CD4-positive, alpha-beta T cell treated with Interleukin-12 subunit alpha and Interleukin-12 subunit beta, for 1 hour (primary cell): Measurements from ENCODE around the gene CFAP61.

Experiments
- DNase-seq: peaks from one replicate; pipeline ENCODE4 v3.0.0-alpha.2; 2020

Gene CFAP61

GRCh38 chr20:20370094-20370575 is 317.8 kb downstream of the CFAP61 start:
- no peak for DNase-seq

- DNase-seq, result no peak
These were observed 318.8 kb downstream of the CFAP61 start for GRCh38 chr20:20371083-20371482.

DNA sequence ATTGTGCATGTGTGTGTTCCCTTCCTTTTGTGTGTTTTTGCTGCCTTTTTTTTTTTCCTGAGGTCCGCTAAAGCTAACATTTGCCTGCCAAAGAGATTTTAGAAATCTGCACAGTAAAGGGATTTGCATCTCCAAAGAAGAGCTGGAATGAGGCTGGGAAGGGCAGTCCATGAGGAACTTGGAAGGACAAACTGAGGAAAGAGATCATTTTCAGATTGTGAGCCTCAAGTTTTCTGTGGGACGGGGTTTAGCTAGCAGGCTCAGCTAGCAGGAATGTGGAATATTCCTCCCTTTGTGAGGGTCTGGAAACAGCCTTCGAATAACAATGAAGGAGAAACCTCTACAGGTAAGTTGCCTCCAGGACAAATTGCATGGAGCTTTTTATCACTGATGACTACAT is 319.3 kb downstream of the CFAP61 start:
- no peak for DNase-seq

DNA sequence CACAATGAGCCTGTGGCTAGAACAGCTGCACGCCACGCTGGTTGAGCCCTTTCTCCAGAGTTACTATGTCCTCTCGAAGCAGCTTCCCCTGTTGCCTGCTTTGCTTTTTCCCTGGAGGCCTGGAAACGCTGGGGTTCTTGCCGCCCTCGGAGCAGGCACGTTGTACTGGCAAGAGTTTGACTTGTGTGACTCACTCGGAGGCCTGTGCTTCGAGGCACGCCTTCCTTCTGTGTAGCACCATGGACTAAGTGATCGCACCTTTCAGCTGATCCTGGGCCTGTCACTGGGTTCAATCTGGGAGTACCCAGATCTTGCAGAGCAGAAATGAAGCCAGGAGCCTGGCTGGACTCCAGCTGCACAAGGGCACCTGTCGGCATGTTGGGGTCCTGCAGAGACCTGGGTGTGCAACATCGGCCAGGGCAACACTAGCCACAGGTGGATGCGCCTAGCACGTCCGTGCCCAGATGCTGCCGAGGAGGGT is 320.8 kb downstream of the CFAP61 start:
- DNase-seq, result no peak

GRCh38 chr20:20375862-20376261 is 323.5 kb downstream of the CFAP61 start:
- no peak for DNase-seq

DNA sequence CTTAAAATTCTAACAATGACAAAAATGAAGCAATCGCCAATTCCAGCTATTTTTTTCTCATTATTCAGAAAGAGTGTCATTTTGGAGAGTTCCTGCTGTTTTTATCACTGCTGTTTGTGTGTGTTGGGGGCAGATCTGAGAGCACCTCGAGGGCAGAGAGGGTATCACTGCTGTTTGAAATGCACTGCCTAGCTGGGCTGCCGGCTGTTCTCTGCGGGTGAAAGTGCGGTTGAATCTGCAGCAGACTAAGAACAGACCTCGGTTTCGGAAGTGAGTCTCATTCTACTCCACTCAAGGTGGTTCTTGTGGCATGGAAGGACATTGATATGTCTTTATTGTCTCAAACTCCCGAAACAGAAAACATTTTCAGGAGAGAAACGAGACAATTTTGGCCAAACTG is 333.9 kb downstream of the CFAP61 start:
- no peak for DNase-seq

- DNase-seq, result no peak
These were observed 338.1 kb downstream of the CFAP61 start for GRCh38 chr20:20390393-20390792.

DNA sequence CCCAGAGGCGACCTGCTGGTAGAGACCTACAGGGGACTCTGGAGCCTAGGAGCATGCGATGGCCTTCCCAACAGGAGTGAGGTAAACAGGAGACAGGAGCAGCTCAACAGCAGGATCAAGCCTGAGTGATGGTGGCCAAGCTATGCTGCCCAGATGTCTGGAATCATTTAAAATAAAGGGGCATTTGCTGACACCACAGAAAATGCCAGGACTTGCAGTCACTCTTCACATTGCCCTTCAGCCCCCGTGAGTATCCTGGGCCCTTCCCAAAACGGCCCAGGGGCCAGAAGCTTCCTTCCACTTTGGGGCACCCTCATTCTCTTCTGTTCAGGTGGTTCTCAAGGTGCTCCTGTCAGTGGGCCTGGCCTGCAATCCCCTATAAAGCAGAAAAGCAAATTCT is 338.8 kb downstream of the CFAP61 start:
- DNase-seq, result no peak

DNA sequence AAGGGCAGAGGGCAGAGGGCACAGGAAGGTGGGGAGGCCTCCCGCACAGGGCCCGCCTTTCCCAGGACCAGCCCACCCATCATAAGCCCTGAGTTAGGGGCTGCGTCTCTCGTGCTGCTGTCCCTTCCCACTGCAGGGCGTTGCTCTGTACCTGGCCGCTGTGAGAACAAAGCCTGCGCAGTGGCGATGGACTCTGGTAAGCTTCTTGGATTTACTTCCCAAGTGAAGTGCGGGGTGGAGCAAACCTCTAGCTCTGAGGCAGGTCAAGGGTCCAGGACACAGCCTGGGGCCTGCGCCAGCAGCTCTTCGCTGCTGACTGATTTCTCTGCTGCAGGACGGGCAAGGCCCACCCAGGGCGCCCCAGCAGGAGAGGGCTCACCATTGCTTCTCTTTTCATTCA is 339.4 kb downstream of the CFAP61 start:
- DNase-seq, result no peak

DNA sequence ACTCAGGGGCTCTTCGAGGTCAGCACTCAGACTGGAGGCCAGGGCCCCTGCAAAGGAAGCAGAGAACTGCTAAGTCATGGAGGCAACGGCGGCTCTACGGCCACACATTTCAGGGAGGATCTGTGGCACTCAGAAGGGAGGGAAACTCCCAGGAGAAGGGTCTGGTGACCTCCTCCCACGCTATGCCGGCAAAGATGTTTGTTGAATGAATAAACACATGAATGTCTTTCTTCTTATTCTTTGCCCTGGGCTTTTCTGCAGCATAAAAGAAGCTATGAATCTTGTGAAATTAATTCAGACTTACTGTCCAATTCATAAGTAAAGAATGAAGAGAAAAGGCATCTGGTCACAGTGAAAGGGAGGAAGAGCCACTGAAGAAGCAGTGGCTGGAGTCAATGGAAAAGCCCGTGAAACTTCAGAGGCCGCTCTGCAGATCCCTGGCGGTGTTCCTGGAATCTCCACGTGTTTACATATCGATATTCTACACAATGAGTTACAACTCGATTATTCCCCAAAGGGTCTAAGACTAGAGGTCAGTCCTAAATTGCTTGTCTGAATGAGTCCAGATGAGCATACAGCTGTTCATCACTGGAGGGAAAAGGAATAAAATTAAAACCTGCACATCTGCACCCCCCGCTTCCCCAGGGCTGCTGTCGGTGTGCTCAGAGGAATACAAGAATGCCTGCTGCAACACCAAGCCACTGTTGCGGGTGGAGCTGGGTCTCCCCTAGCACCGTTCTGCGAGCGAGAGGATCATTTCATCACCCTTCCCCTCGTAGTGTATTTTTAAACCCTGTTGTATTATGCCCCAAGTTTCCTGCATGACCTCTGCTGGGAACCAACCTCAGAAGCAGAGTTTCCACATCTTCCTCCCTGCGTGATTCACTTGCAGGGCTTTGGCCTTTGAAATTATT is 341.1 kb downstream of the CFAP61 start:
- no peak for DNase-seq

- no peak for DNase-seq
These were observed 342.8 kb downstream of the CFAP61 start for GRCh38 chr20:20395087-20395486.

- DNase-seq, result no peak
These were observed 343.7 kb downstream of the CFAP61 start for GRCh38 chr20:20395903-20396568.

- DNase-seq, result no peak
These were observed 344.5 kb downstream of the CFAP61 start for GRCh38 chr20:20396794-20397193.

DNA sequence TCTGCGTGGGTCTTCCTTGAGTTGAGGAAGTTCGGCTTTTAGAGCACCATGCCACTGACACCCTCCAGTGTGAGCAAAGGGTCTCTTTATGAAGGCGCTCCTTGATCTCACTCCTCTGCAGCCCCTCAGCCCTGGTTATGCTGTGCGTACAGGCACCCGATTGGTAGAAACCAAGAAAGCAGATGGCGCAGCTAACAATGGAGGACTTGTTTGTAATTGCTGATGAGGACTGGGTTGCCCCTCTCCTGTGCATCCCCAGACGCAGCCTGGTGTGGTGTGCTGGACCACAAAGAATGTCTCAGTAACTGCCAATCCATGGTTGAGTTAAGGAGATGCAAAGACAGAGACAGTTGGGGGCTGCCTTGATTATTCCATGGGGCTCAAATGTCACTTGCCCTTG is 345.8 kb downstream of the CFAP61 start:
- no peak for DNase-seq

GRCh38 chr20:20399531-20400500 is 347.5 kb downstream of the CFAP61 start:
- DNase-seq, result no peak

DNA sequence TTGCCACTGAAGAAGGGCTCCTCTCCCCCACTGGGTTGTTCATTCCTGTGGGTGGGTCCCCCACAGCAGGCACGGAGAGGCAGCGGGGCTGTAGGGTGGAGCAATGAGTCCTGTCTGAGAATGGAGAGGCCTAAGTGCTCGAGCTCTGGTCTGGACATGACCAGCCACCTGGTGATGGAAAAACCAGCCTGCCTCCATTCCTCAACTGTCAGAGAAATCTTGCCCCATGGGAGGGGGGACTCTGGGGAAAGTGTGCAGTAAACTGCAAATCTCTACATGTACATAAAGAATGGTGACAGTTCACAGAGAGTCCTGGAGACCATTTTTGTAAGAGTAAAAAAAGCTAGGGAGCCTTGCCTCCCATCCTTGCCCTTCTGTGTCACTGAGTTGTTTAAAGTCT is 349.7 kb downstream of the CFAP61 start:
- DNase-seq, result no peak

GRCh38 chr20:20404633-20405032 is 352.3 kb downstream of the CFAP61 start:
- DNase-seq, result no peak

- DNase-seq, result no peak
These were observed 353.3 kb downstream of the CFAP61 start for GRCh38 chr20:20405623-20406022.

DNA sequence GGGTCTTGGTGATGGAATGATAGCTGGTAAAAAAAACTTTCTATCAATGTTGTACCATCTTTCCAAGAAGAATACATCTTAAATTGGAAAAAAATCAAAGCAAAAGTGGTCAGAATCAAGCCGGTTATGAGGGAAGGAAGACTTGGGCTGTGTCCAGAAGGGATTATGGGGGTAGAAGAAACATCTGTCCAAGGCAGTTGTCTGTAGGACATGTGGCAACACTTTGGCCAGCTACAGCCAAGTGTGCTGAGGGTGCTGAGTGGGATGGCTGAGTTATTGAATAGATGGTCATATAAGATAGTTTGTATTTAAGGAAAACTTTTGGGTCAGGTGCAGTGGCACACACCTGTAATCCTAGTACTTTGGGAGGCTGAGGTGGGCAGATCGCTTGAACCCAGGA is 354.0 kb downstream of the CFAP61 start:
- DNase-seq, result no peak

DNA sequence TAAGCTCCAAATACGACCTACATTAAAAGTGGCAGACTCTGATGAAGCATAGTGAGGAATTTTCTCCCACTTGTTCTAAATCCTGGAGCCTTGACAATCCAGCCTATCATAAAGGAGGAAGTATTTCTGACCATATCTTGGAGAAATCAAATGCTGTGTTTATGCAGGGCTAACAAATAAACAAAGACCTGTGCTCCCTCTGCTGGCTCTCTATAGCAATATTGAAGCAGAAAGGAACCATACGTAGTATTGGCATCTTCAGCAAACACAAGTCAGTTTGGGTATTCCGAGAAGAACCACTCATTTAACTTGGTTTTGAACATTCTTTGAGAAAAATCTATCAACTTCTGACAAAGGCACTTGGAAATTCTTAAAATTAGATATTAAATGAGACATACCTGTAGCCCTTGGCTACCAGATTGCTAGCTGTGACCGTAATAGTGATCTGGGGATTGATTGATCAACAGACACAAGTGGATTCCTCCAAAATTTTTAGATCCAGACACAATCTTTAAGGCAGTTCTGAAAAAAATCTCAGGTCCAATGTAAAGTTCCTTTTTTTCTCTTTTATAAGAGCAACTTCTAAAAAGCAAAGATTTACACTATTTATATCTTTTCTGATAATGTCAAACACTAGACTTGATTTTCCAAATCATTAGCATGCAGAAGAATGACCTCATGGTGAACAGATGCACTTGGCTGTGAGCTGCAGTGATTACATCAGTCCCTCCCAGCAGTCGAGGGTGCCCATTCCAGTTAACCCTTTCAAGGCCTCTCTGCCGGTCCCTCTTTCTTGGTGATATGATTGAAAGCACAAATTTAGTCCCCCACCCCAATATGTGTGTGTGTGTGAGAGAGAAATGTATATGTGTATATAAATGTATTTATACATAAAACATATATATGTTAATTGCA is 355.8 kb downstream of the CFAP61 start:
- DNase-seq, result no peak

DNA sequence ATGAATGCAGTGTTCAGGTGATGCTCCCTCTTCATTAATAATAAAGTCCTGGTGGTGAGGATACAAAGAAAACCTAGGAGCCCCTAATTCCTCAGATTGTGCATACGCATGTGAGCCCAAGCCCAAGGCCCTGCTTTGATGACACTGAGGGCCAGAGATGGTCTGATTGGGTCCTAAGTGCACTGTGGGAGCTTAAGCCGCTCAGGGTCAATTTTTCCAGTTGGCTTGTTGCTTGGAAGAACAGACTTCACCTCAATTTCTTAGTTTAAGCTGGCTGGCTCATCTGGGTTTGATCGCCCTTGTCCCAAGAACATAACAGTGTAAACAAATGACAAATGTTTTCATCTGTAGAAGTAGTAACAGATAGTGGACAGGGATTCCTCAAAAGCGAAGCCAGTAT is 357.0 kb downstream of the CFAP61 start:
- no peak for DNase-seq
